Stimulated activated CD4-positive, alpha-beta T cell treated with anti-CD3 and anti-CD28 coated beads, Interleukin-2, amount 100 ng/mL, for 48 hours (primary cell): ENCODE measurements around the gene MLLT10.

Source experiments
- DNase-seq, 2 donors: peaks; one replicate each; pipeline ENCODE4 v3.0.0-alpha.2; 2020

MLLT10 gene

GRCh38 chr10:21749788-21750187 lies 215.8 kb downstream of the MLLT10 start:
- DNase-seq, result no peak

GRCh38 chr10:21750424-21750823 lies 216.4 kb downstream of the MLLT10 start:
- no peak for DNase-seq

GRCh38 chr10:21751341-21752310 lies 217.6 kb downstream of the MLLT10 start:
- DNase-seq, result no peak

- no peak for DNase-seq
Observed at GRCh38 chr10:21753497-21754270, 219.7 kb downstream of the MLLT10 start.

GRCh38 chr10:21754410-21755011 lies 220.5 kb downstream of the MLLT10 start:
- no peak for DNase-seq

GRCh38 chr10:21756707-21757106 lies 222.7 kb downstream of the MLLT10 start:
- DNase-seq, result no peak

GRCh38 chr10:21757185-21757901 lies 223.3 kb downstream of the MLLT10 start:
- no peak for DNase-seq

- DNase-seq, result no peak
Observed at GRCh38 chr10:21758239-21758638, 224.2 kb downstream of the MLLT10 start.

- no peak for DNase-seq
Observed at GRCh38 chr10:21758696-21759095, 224.7 kb downstream of the MLLT10 start.

- no peak for DNase-seq
Observed at GRCh38 chr10:21759232-21759631, 225.2 kb downstream of the MLLT10 start.

- DNase-seq, result no peak
Observed at GRCh38 chr10:21760332-21760731, 226.3 kb downstream of the MLLT10 start.

- no peak for DNase-seq
Observed at GRCh38 chr10:21764466-21765189, 230.6 kb downstream of the MLLT10 start.

- DNase-seq, result no peak
Observed at GRCh38 chr10:21769041-21769440, 235.0 kb downstream of the MLLT10 start.

- DNase-seq, result no peak
Observed at GRCh38 chr10:21771219-21771618, 237.2 kb downstream of the MLLT10 start.

GRCh38 chr10:21776883-21777282 lies 242.9 kb downstream of the MLLT10 start:
- DNase-seq, result no peak

GRCh38 chr10:21791276-21791675 lies 257.2 kb downstream of the MLLT10 start:
- no peak for DNase-seq
